GM19099 (cell line): ENCODE measurements around the gene LMBRD1.
A peak's percentile ranks its signal among the peaks of the same experiment; 100 is the strongest.

ENCODE experiments used
- POLR2A ChIP-seq: IDR thresholded peaks from 3 replicates; pipeline ENCODE4 v1.6.1; 2011; ENCODE audit warnings: low read depth; ENCODE audit not compliant: insufficient read length; ENCODE audit errors: extremely low read depth

Gene LMBRD1

DNA sequence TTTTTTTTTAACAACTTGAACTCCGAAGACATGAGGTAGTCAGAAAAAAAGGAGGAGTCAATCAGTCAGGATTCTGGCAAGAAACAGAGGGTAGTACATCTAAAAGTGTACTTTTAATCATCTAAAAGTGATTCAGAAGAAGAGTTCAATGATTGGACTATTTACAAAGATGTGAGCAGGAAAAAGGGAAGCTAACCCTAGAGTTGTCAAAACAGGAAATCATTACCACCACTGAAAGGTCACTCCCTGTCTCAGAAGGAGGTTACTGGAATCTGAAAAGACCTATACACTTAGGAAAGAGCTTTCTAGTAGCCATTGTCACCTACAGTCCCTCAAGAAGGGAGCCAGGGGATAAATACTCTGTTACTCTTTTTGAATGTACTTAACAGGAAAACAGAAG, 16.7 kb upstream of the LMBRD1 start:
- TF ChIP-seq POLR2A = no peak

GRCh38 chr6:69812746-69813427, 16.1 kb upstream of the LMBRD1 start:
- no peak for TF ChIP-seq POLR2A

GRCh38 chr6:69802995-69803394, 6.2 kb upstream of the LMBRD1 start:
- no peak for TF ChIP-seq POLR2A

- no peak for TF ChIP-seq POLR2A
Observed at GRCh38 chr6:69801711-69802110, 4.9 kb upstream of the LMBRD1 start.

GRCh38 chr6:69801225-69801624, 4.4 kb upstream of the LMBRD1 start:
- TF ChIP-seq POLR2A = no peak

GRCh38 chr6:69796073-69796641, 653 bp downstream of the LMBRD1 start:
- TF ChIP-seq POLR2A = peak; percentile 10

- TF ChIP-seq POLR2A = no peak
Observed at GRCh38 chr6:69795469-69796072, 1.2 kb downstream of the LMBRD1 start.

GRCh38 chr6:69792292-69792691, 4.5 kb downstream of the LMBRD1 start:
- no peak for TF ChIP-seq POLR2A

GRCh38 chr6:69791065-69791471, 5.7 kb downstream of the LMBRD1 start:
- TF ChIP-seq POLR2A = no peak

- no peak for TF ChIP-seq POLR2A
Observed at GRCh38 chr6:69790629-69791028, 6.2 kb downstream of the LMBRD1 start.

GRCh38 chr6:69789578-69789977, 7.2 kb downstream of the LMBRD1 start:
- no peak for TF ChIP-seq POLR2A

GRCh38 chr6:69785697-69786096, 11.1 kb downstream of the LMBRD1 start:
- no peak for TF ChIP-seq POLR2A

GRCh38 chr6:69784595-69785377, 12.0 kb downstream of the LMBRD1 start:
- no peak for TF ChIP-seq POLR2A

- no peak for TF ChIP-seq POLR2A
Observed at GRCh38 chr6:69783108-69783507, 13.7 kb downstream of the LMBRD1 start.

DNA sequence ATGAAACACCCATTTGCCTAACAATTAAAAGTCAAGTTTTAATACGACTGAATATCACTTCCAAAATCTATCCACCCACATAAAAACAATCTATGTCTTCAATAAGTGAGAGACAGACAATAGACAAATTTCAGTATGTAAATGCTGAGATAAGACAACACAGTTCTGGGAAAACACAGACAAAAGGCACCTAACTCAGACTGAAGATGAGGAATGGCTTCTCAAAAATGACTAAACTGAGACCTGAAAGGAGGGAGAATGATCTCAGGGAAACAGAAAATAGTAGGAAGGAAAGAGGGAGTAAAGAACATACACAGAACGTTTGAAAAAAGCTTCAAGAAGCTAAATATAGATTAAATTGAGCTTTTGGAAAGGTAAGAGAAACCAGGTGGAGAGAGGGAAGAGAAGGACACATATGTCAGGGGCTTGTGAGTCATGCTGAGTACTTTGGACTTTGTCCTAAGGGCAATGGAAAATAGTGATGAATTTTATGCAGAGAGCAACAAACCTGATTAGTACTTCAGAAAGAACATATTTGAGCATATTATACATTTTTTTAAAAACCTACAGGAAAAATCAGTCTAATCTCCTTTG, 16.1 kb downstream of the LMBRD1 start:
- no peak for TF ChIP-seq POLR2A
